ENCODE results near the gene IL17C. TPM values are rescaled to one million over a fixed set of nuclear protein-coding genes. Genes with fewer than 3 reads are reported as not detected.

IL17C gene
- total and polyA plus RNA-seq, 2 donors (not counting 3 experiments of a cell fraction or from before 2014, with no cell fraction given), result 0.17 TPM; not detected in 1

- Histone ChIP-seq H3K9me3 (replicated peaks; ENCODE audit: control insufficient read depth, insufficient read depth, low read length) (no peaks in the 10 kb centered on the region), H3K36me3 (ENCODE audit: control insufficient read depth in 2 of 2, extremely low read depth in 1 of 2, insufficient read depth in 2 of 2, low read length in 2 of 2) (peaks cover 0 to 33% of the 10 kb centered on the region in 2 experiments), H3K4me2 (ENCODE audit: insufficient read depth, low read length) (no peak overlapping the region), H3K79me2 (ENCODE audit: control insufficient read depth, insufficient read depth, low read length) (peaks cover 4% of the 10 kb centered on the region), H3K4me3 (replicated peaks in 1 of 3; ENCODE audit: insufficient read depth in 1 of 3, low read depth in 1 of 3, low read length in 3 of 3) (no peak overlapping the region), H2AFZ (ENCODE audit: low read depth, low read length) (no peak overlapping the region), H3K9ac (replicated peaks; ENCODE audit: extremely low read depth, insufficient read depth, low read length) (no peak overlapping the region), H3K4me1 (ENCODE audit: control insufficient read depth, extremely low read depth, insufficient read depth, low read length) (no peaks in the 10 kb centered on the region), H3K27ac (ENCODE audit: insufficient read depth, low read depth, low read length) (no peak overlapping the region), H4K20me1 (replicated peaks; ENCODE audit: control insufficient read depth, extremely low read depth, insufficient read depth, low read length) (no peaks in the 10 kb centered on the region), H3K9me1 (replicated peaks; ENCODE audit: control insufficient read depth, extremely low read depth, insufficient read depth, low read length) (no peaks in the 10 kb centered on the region), H3K27me3 (ENCODE audit: control insufficient read depth in 2 of 2, insufficient read depth in 2 of 2, low read length in 2 of 2) (no peaks in the 10 kb centered on the region)
- no peak for TF ChIP-seq GATA2 (IDR thresholded peaks at IDR 0.05; ENCODE audit: insufficient read depth, insufficient read length, low read depth, low read length)
- TF ChIP-seq FOS (IDR thresholded peaks at IDR 0.05; ENCODE audit: borderline replicate concordance, insufficient read depth, low read length), result no peak
- no peak for TF ChIP-seq CTCF (IDR thresholded peaks at IDR 0.05; ENCODE audit: extremely low read depth in 1 of 2, insufficient read depth in 1 of 2, low read depth in 1 of 2, low read length in 2 of 2)
- no peak for TF ChIP-seq JUN (IDR thresholded peaks at IDR 0.05; ENCODE audit: borderline replicate concordance, insufficient read depth, insufficient read length, low read depth)
- TF ChIP-seq POLR2AphosphoS5 (IDR thresholded peaks at IDR 0.05; ENCODE audit: insufficient read depth, low read depth, low read length), result no peak
- TF ChIP-seq MYC (IDR thresholded peaks at IDR 0.05; ENCODE audit: low read depth, low read length), result no peak
- no peak for TF ChIP-seq POLR2A (IDR thresholded peaks at IDR 0.05; ENCODE audit: low read depth, low read length)
- no peak for TF ChIP-seq EZH2 (IDR thresholded peaks at IDR 0.05; ENCODE audit: borderline replicate concordance, low read depth, low read length, severe bottlenecking)
- TF ChIP-seq MAX (IDR thresholded peaks at IDR 0.05; ENCODE audit: insufficient read depth, insufficient read length), result no peak
- ChIA-PET CTCF (interaction anchor here (1.2 kb wide), 1 partner anchor 18 kb away, joined by 4 read pairs; no protein-coding TSS in a partner anchor), POLR2A (no interaction called here)
- FAIRE-seq (no peak), DNase-seq (ENCODE audit: low read depth, low spot score) (no peak)
- no TSS peak for BruUV-seq (replicated peaks)
- dilution Hi-C loops (cut with MboI; ENCODE audit: extremely low pct_ligation_motif_present, low sequenced_read_pairs) (no loop called here), intact Hi-C loops (cut with micrococcal nuclease) (no loop called here)
These were observed 27.2 kb upstream of the IL17C start for GRCh38 chr16:88610909-88611812.

All from endothelial cell of umbilical vein (primary cell).